SK-N-SH (cell line): ENCODE results near the gene NEK10. TPM values are rescaled to one million over a fixed set of nuclear protein-coding genes. Genes with fewer than 3 reads are reported as not detected.

Experiments
- CTCF ChIA-PET: fragments of 300-600, 350-600 bp; formaldehyde crosslinking; extraction: SDS; loops from one replicate; lab custom pipeline; 2021; lab: Yijun Ruan, JAX
- POLR2A ChIA-PET: fragments of 350-600 bp; sonication (Branson Sonifier 250); formaldehyde crosslinking; extraction: SDS; loops from one replicate; lab custom pipeline; 2020; ENCODE audit warnings: antibody characterized with exemption, inconsistent platforms; lab: Yijun Ruan, JAX
- DNase-seq: peaks from one replicate; pipeline ENCODE4 v3.0.0; 2012
- H2AFZ ChIP-seq: fragments of 200-600 bp; sonication (generic); 2 replicates; pipeline ENCODE4 v1.8.1; 2016; ENCODE audit warnings: antibody characterized with exemption, mild to moderate bottlenecking, low read depth
- H3F3A ChIP-seq: fragments of 200-600 bp; sonication (generic); replicated peaks from 2 replicates; pipeline ENCODE3; 2016; ENCODE audit warnings: antibody characterized with exemption, mild to moderate bottlenecking; ENCODE audit not compliant: insufficient read depth
- H3K27ac ChIP-seq, 2 experiments: fragments of 200-500 bp in 1 of 2; fragments of 200-600 bp in 1 of 2; sonication (Bioruptor generic) in 1 of 2; sonication (generic), shearing (Covaris generic) in 1 of 2; 2 replicates each; pipeline versions ENCODE4 v1.5.1 to v1.6.1; 2014 to 2016; ENCODE audit warnings: low read depth in 2 of 2, inconsistent platforms in 1 of 2, low read length in 1 of 2, mild to moderate bottlenecking in 1 of 2, mixed read lengths in 1 of 2
- H3K27me3 ChIP-seq: fragments of 200-600 bp; sonication (generic), shearing (Covaris generic); 2 replicates; pipeline ENCODE4 v1.6.1; 2016; ENCODE audit warnings: mixed run types; ENCODE audit not compliant: insufficient read depth
- H3K36me3 ChIP-seq, 2 experiments: fragments of 200-500 bp in 1 of 2; fragments of 200-600 bp in 1 of 2; sonication (Bioruptor generic) in 1 of 2; sonication (generic) in 1 of 2; replicated peaks in 1 of 2; 2 replicates each; pipeline versions ENCODE3 to v1.5.1; 2014 to 2016; ENCODE audit warnings: low read length in 1 of 2, mild to moderate bottlenecking in 1 of 2; ENCODE audit not compliant: insufficient read depth in 2 of 2, control insufficient read depth in 1 of 2
- H3K4me1 ChIP-seq, 2 experiments: fragments of 200-500 bp in 1 of 2; fragments of 200-600 bp in 1 of 2; sonication (Bioruptor generic) in 1 of 2; sonication (generic), shearing (Covaris generic) in 1 of 2; 2 replicates each; pipeline versions ENCODE4 v1.5.1 to v1.6.1; 2014 to 2016; ENCODE audit warnings: low read depth in 1 of 2, low read length in 1 of 2, mixed run types in 1 of 2; ENCODE audit not compliant: insufficient read depth in 2 of 2, control insufficient read depth in 1 of 2
- H3K4me2 ChIP-seq: fragments of 200-600 bp; sonication (generic), shearing (Covaris generic); 2 replicates; pipeline ENCODE4 v1.6.1; 2017; ENCODE audit warnings: mixed run types
- H3K4me3 ChIP-seq, 2 experiments: fragments of 200-500 bp in 1 of 2; fragments of 200-600 bp in 1 of 2; sonication (Bioruptor generic) in 1 of 2; sonication (generic), shearing (Covaris generic) in 1 of 2; 2 replicates each; pipeline versions ENCODE4 v1.5.1 to v1.8.1; 2014 to 2016; ENCODE audit warnings: low read depth in 2 of 2, inconsistent platforms in 1 of 2, low read length in 1 of 2, mild to moderate bottlenecking in 1 of 2, mixed read lengths in 1 of 2, moderate library complexity in 1 of 2
- H3K79me2 ChIP-seq: fragments of 200-600 bp; sonication (generic); 2 replicates; pipeline ENCODE4 v1.8.1; 2017; ENCODE audit warnings: mild to moderate bottlenecking; ENCODE audit not compliant: insufficient read depth
- H3K9ac ChIP-seq: fragments of 200-600 bp; sonication (generic); 2 replicates; pipeline ENCODE4 v1.6.1; 2017; ENCODE audit warnings: mixed run types
- H3K9me2 ChIP-seq: fragments of 200-600 bp; sonication (generic); 2 replicates; pipeline ENCODE4 v1.6.1; 2017; ENCODE audit warnings: mixed run types
- H3K9me3 ChIP-seq: fragments of 200-600 bp; sonication (generic); 2 replicates; pipeline ENCODE4 v1.6.1; 2017; ENCODE audit warnings: mixed run types, mild to moderate bottlenecking, moderate library complexity
- H4K20me1 ChIP-seq: fragments of 200-600 bp; sonication (generic); 2 replicates; pipeline ENCODE4 v1.6.1; 2017; ENCODE audit warnings: mild to moderate bottlenecking, mixed run types; ENCODE audit not compliant: insufficient read depth
- EP300 ChIP-seq, 2 experiments: IDR thresholded peaks; 2 replicates each; pipeline versions ENCODE4 v1.4.0 to v1.6.1; 2012; ENCODE audit warnings: borderline replicate concordance in 1 of 2, low read depth in 1 of 2, low read length in 1 of 2
- FOXJ3 ChIP-seq: sonication (generic); formaldehyde crosslinking; IDR thresholded peaks from 2 replicates; pipeline ENCODE4 v1.5.1; 2020; ENCODE audit warnings: mild to moderate bottlenecking, missing genetic modification reagents
- GATA2 ChIP-seq: sonication (generic); formaldehyde crosslinking; IDR thresholded peaks from 2 replicates; pipeline ENCODE4 v1.5.0; 2020; ENCODE audit warnings: mild to moderate bottlenecking, missing genetic modification reagents
- IRF3 ChIP-seq: fragments of 150-350 bp; IDR thresholded peaks from 2 replicates; pipeline ENCODE4 v1.6.1; 2016; ENCODE audit warnings: mild to moderate bottlenecking, low read depth, low read length
- MXI1 ChIP-seq: IDR thresholded peaks from 2 replicates; pipeline ENCODE4 v1.6.1; 2012; ENCODE audit warnings: mild to moderate bottlenecking, low read depth, low read length, improper control_type of control experiment
- RCOR1 ChIP-seq: fragments of 150-350 bp; IDR thresholded peaks from 2 replicates; pipeline ENCODE4 v1.6.1; 2017; ENCODE audit warnings: antibody characterized with exemption, low read length
- TCF12 ChIP-seq: IDR thresholded peaks from 2 replicates; pipeline ENCODE4 v1.4.0; 2012
- USF2 ChIP-seq: fragments of 150-350 bp; IDR thresholded peaks from 2 replicates; pipeline ENCODE4 v1.6.1; 2017; ENCODE audit warnings: antibody characterized with exemption, low read length, low read depth, borderline replicate concordance
- YY1 ChIP-seq: IDR thresholded peaks from 2 replicates; pipeline ENCODE4 v1.4.0; 2012; ENCODE audit warnings: low read depth, mild to moderate bottlenecking
- WGBS: methylation state at CpG from one replicate; pipeline ENCODE4 v1.1.6; 2017; ENCODE audit warnings: low lambda C conversion rate; 5-methylcytosine and 5-hydroxymethylcytosine counted together
- polyA plus RNA-seq, 3 experiments: library from polyadenylated mRNA; depleted of rRNA; stranded (reverse); fragments of >200 nt; gene quantifications; 2 replicates each; pipeline ENCODE4 v1.2.3, GENCODE V29; 2012

NEK10 gene
- polyA plus RNA-seq, 1 of the 3 experiments (the other 2 are of a cell fraction), result 1.0 TPM

GRCh38 chr3:27133060-27133459 is 236.1 kb downstream of the NEK10 start:
- TF ChIP-seq RCOR1, result no peak
- ChIA-PET CTCF (interaction anchor here (4.6 to 5.5 kb wide), 2 partner anchors 11 to 120 kb away, joined by 40 to 49 read pairs; no protein-coding TSS in a partner anchor), POLR2A (no interaction called here)

GRCh38 chr3:27130796-27131195 is 238.4 kb downstream of the NEK10 start:
- Histone ChIP-seq H3F3A (no peaks in the 10 kb centered on the region), H3K27me3 (no peaks in the 10 kb centered on the region), H3K27ac (no peak overlapping the region), H3K4me3 (no peak overlapping the region), H3K9me2 (no peaks in the 10 kb centered on the region), H3K4me1 (peaks cover 0 to 8% of the 10 kb centered on the region in 2 experiments; a peak in 2 of 4 replicates), H3K9me3 (no peaks in the 10 kb centered on the region), H3K36me3 (no peaks in the 10 kb centered on the region), H3K9ac (no peak overlapping the region), H2AFZ (no peak overlapping the region), H3K4me2 (no peak overlapping the region), H4K20me1 (no peaks in the 10 kb centered on the region), H3K79me2 (no peaks in the 10 kb centered on the region)
- TF ChIP-seq YY1 (no peak), GATA2 (CRISPR knock-in tag) (no peak)
- POLR2A ChIA-PET, result no interaction called here
- no peak for DNase-seq
- CTCF ChIA-PET, result interaction anchor here (1.5 to 5.5 kb wide), 4 partner anchors 11 to 149 kb away, joined by 4 to 49 read pairs (median 12); no protein-coding TSS in a partner anchor
- WGBS, result 41% methylated on average over 1 of the region's 1 CpG

More at GRCh38 chr3:27133060-27133459, 236.1 kb downstream of the NEK10 start:
- Histone ChIP-seq H3K9me3 (no peaks in the 10 kb centered on the region), H3K4me2 (no peak overlapping the region), H3K4me3 (no peak overlapping the region), H3K27me3 (no peaks in the 10 kb centered on the region), H3K9me2 (no peaks in the 10 kb centered on the region), H3K27ac (no peak overlapping the region), H2AFZ (no peak overlapping the region), H3K36me3 (no peaks in the 10 kb centered on the region), H3K4me1 (no peaks in the 10 kb centered on the region; a peak in 1 of 4 replicates), H4K20me1 (no peaks in the 10 kb centered on the region), H3K79me2 (no peaks in the 10 kb centered on the region), H3F3A (no peaks in the 10 kb centered on the region), H3K9ac (no peak overlapping the region)
- DNase-seq, result no peak
- 35% methylated on average over 2 of the region's 2 CpGs for WGBS

GRCh38 chr3:27127879-27128278 is 241.3 kb downstream of the NEK10 start:
- Histone ChIP-seq H3K79me2 (no peaks in the 10 kb centered on the region), H3K4me1 (peaks cover 0 to 12% of the 10 kb centered on the region in 2 experiments; a peak in 2 of 4 replicates), H3K27me3 (no peaks in the 10 kb centered on the region), H3K36me3 (no peaks in the 10 kb centered on the region), H3F3A (no peaks in the 10 kb centered on the region), H3K4me2 (no peak overlapping the region), H3K9ac (no peak overlapping the region), H4K20me1 (no peaks in the 10 kb centered on the region), H3K9me3 (no peaks in the 10 kb centered on the region), H3K27ac (peak overlapping the region in 1 of 2 experiments; percentile 89; a peak in 2 of 4 replicates), H3K4me3 (no peak overlapping the region), H2AFZ (no peak overlapping the region), H3K9me2 (no peaks in the 10 kb centered on the region)
- WGBS, result 20% methylated on average over 3 of the region's 3 CpGs
- POLR2A ChIA-PET, result no interaction called here
- peak; percentile 59; the same call in 1 of the 2 replicates for TF ChIP-seq RCOR1
- TF ChIP-seq MXI1, result peak; percentile 41; the same call in 1 of the 2 replicates
- no peak for TF ChIP-seq IRF3
- peak; percentile 72 for TF ChIP-seq FOXJ3
- peak in 1 of 2 experiments; percentile 81; a peak in 2 of 4 replicates for TF ChIP-seq EP300 (IDR thresholded peaks at IDR 0.05; ENCODE audit: borderline replicate concordance in 1 of 2, low read depth in 1 of 2, low read length in 1 of 2)
- TF ChIP-seq TCF12, result peak; percentile 11; the same call in 1 of the 2 replicates
- peak; percentile 60 for TF ChIP-seq GATA2 (CRISPR knock-in tag)
- no peak for TF ChIP-seq USF2
- peak; percentile 10 for DNase-seq
- CTCF ChIA-PET, result interaction anchor here (4.0 kb wide), 1 partner anchor 8 kb away, joined by 14 read pairs; no protein-coding TSS in a partner anchor
